CD4-positive, alpha-beta T cell (primary cell): ENCODE results near the gene PRSS12. TPM values are rescaled to one million over a fixed set of nuclear protein-coding genes. Genes with fewer than 3 reads are reported as not detected.

ENCODE experiments used
- ATAC-seq: fragments of 200-7000 bp; cut with Tn5 transposase; one replicate; pipeline ENCODE4 v1.10.0; 2022; ENCODE audit warnings: mild to moderate bottlenecking; ENCODE audit not compliant: poor library complexity
- CTCF ChIA-PET: fragments of 350-600 bp; sonication (Branson Sonifier 250); formaldehyde crosslinking; loops from one replicate; lab custom pipeline; 2021; ENCODE audit warnings: antibody characterized with exemption, inconsistent platforms; lab: Charles Lee
- POLR2A ChIA-PET: fragments of 350-600 bp; sonication (Branson Sonifier 250); formaldehyde crosslinking; loops from one replicate; lab custom pipeline; 2021; ENCODE audit warnings: antibody characterized with exemption, inconsistent platforms; lab: Charles Lee
- DNase-seq, 14 experiments: peaks; one replicate each; pipeline ENCODE4 v3.0.0-alpha.2; 2013 to 2020; ENCODE audit warnings: mixed read lengths in 2 of 14
- H3K27ac ChIP-seq, 2 donors: one replicate each; pipeline versions ENCODE4 v1.5.1 to v1.7.0; 2013; ENCODE audit warnings: low read length in 2 of 2, low read depth in 1 of 2, mild to moderate bottlenecking in 1 of 2
- H3K27me3 ChIP-seq, 2 experiments: 1 replicate in 1 of 2; 2 replicates in 1 of 2; pipeline versions ENCODE4 v1.6.1 to v1.7.0; 2013; ENCODE audit warnings: low read length in 2 of 2, control low read depth in 1 of 2, mild to moderate bottlenecking in 1 of 2, moderate library complexity in 1 of 2; ENCODE audit not compliant: insufficient read depth in 2 of 2, control insufficient read depth in 1 of 2
- H3K36me3 ChIP-seq: one replicate; pipeline ENCODE4 v1.6.1; 2013; ENCODE audit warnings: low read length, control low read depth; ENCODE audit not compliant: insufficient read depth
- H3K4me1 ChIP-seq: one replicate; pipeline ENCODE4 v1.6.1; 2013; ENCODE audit warnings: low read length, control low read depth; ENCODE audit not compliant: insufficient read depth
- H3K4me3 ChIP-seq: one replicate; pipeline ENCODE4 v1.5.1; 2013; ENCODE audit warnings: mild to moderate bottlenecking, low read length, moderate library complexity
- H3K9me3 ChIP-seq, 2 experiments: 1 replicate in 1 of 2; 2 replicates in 1 of 2; pipeline versions ENCODE4 v1.6.1 to v1.7.0; 2013; ENCODE audit warnings: low read length in 2 of 2, mild to moderate bottlenecking in 2 of 2, control low read depth in 1 of 2, moderate library complexity in 1 of 2; ENCODE audit not compliant: control insufficient read depth in 1 of 2, insufficient read depth in 1 of 2
- H3K27ac Mint-ChIP-seq: one replicate; pipeline ENCODE4 v1.8.0; 2020; ENCODE audit warnings: mixed read lengths
- H3K27me3 Mint-ChIP-seq: one replicate; pipeline ENCODE4 v1.8.0; 2021; ENCODE audit warnings: mixed read lengths
- H3K36me3 Mint-ChIP-seq: one replicate; pipeline ENCODE4 v1.8.0; 2021; ENCODE audit warnings: low read depth, mixed read lengths
- H3K4me1 Mint-ChIP-seq: one replicate; pipeline ENCODE4 v1.8.0; 2021; ENCODE audit warnings: low read depth, mixed read lengths
- H3K4me3 Mint-ChIP-seq: one replicate; pipeline ENCODE4 v1.8.0; 2020; ENCODE audit warnings: mild to moderate bottlenecking, mixed read lengths
- H3K9me3 Mint-ChIP-seq: one replicate; pipeline ENCODE4 v1.8.0; 2020; ENCODE audit warnings: mixed read lengths
- CTCF ChIP-seq: fragments of 200-600 bp; IDR thresholded peaks from one replicate; pipeline ENCODE4 v1.8.0; 2022; ENCODE audit warnings: antibody characterized with exemption, mild to moderate bottlenecking
- intact Hi-C, 2 experiments: fragments of 100-400 bp; cut with DNase I in 1 of 2; cut with micrococcal nuclease in 1 of 2; formaldehyde crosslinking; loops; one replicate each; pipeline versions ENCODE4 v1.15.1 to v1.9.0; 2023 to 2025; cut with DNase I, micrococcal nuclease
- total RNA-seq, 174 experiments: library from RNA in 2 of 174; stranded (reverse) in 2 of 174; gene quantifications; one replicate each; pipeline ENCODE4 v1.2.3 and lab custom pipeline; 2021 to 2026

PRSS12 gene
- total RNA-seq, 2 experiments from 2014 or later = not detected

DNA sequence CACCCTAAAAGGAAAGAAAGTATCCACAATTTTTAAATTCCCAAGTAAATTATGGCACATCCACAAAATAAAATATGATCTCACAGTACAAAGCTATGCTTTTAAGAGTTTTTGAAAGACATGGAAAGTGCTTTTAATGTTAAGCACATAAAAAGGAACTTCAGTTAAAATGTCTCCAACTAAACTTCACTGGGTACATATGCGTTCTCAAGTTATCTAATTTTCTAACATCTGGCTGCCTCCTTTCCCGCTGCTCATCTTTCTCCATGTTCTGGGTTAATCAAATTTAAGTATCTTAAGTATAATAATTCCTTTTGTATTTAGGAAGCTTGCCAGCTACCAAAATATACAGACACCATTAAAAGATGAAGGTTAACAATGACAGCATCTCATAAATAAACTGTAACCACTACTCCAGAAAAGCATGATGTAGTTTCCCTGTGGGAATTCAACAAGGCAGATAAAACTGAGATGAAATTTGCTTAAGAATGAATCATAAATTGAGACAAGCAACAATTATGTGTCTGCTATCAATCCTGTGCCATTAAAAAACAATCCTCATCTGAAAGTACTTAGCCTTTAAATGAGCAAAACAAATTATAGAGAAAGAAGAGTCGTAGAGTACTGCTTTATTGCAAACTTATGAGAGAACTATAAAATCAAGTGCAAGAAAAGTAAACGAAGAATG, 25.1 kb downstream of the PRSS12 start:
- no peaks in the 10 kb centered on the region for H3K9me3 ChIP-seq
- H3K27me3 ChIP-seq = peaks cover 0 to 6% of the 10 kb centered on the region in 2 experiments
- no peaks in the 10 kb centered on the region for H3K9me3 Mint-ChIP-seq
- ChIA-PET POLR2A (no interaction called here), CTCF (interaction anchor here (1.1 to 1.3 kb wide), 2 partner anchors 20 to 26 kb away, joined by 3 read pairs; no protein-coding TSS in a partner anchor)
- H3K36me3 ChIP-seq = no peaks in the 10 kb centered on the region
- no peaks in the 10 kb centered on the region for H3K27me3 Mint-ChIP-seq
- intact Hi-C loops = no loop called here
- H3K36me3 Mint-ChIP-seq = no peaks in the 10 kb centered on the region
- ATAC-seq = no peak
- TF ChIP-seq CTCF = no peak
- H3K4me3 ChIP-seq = no peak overlapping the region
- H3K4me3 Mint-ChIP-seq = no peak overlapping the region
- no peaks in the 10 kb centered on the region for H3K4me1 ChIP-seq
- no peak overlapping the region for H3K27ac ChIP-seq
- no peaks in the 10 kb centered on the region for H3K4me1 Mint-ChIP-seq
- DNase-seq = no peak
- no peak overlapping the region for H3K27ac Mint-ChIP-seq

- H3K9me3 Mint-ChIP-seq = no peaks in the 10 kb centered on the region
These were observed 26.2 kb downstream of the PRSS12 start for GRCh38 chr4:118326585-118326984.

GRCh38 chr4:118325431-118325830, 27.4 kb downstream of the PRSS12 start:
- peaks cover 8% of the 10 kb centered on the region for H3K27me3 Mint-ChIP-seq
- H3K4me1 ChIP-seq = no peaks in the 10 kb centered on the region
- no peaks in the 10 kb centered on the region for H3K4me1 Mint-ChIP-seq
- intact Hi-C loops = no loop called here
- no peaks in the 10 kb centered on the region for H3K36me3 Mint-ChIP-seq
- no peaks in the 10 kb centered on the region for H3K9me3 Mint-ChIP-seq
- H3K9me3 ChIP-seq = no peaks in the 10 kb centered on the region
- no peak overlapping the region for H3K27ac ChIP-seq
- DNase-seq (no peak), ATAC-seq (no peak)
- H3K4me3 ChIP-seq = no peak overlapping the region
- no peak overlapping the region for H3K27ac Mint-ChIP-seq
- ChIA-PET CTCF (no interaction called here), POLR2A (interaction anchor here (1.4 kb wide), 1 partner anchor 46 kb away, joined by 3 read pairs; no protein-coding TSS in a partner anchor)
- TF ChIP-seq CTCF = no peak
- peaks cover 2 to 3% of the 10 kb centered on the region in 2 experiments for H3K27me3 ChIP-seq
- H3K36me3 ChIP-seq = no peaks in the 10 kb centered on the region
- H3K4me3 Mint-ChIP-seq = no peak overlapping the region

More at GRCh38 chr4:118326585-118326984, 26.2 kb downstream of the PRSS12 start:
- ChIA-PET POLR2A (interaction anchor here (1.4 kb wide), 1 partner anchor 47 kb away, joined by 3 read pairs; no protein-coding TSS in a partner anchor), CTCF (interaction anchor here (1.1 to 1.3 kb wide), 2 partner anchors 19 to 24 kb away, joined by 3 read pairs; no protein-coding TSS in a partner anchor)
- Mint-ChIP-seq H3K36me3 (no peaks in the 10 kb centered on the region), H3K27me3 (no peaks in the 10 kb centered on the region), H3K27ac (no peak overlapping the region), H3K4me1 (no peaks in the 10 kb centered on the region), H3K4me3 (no peak overlapping the region)
- Histone ChIP-seq H3K27ac (no peak overlapping the region), H3K4me3 (no peak overlapping the region), H3K4me1 (no peaks in the 10 kb centered on the region), H3K27me3 (peaks cover 0 to 3% of the 10 kb centered on the region in 2 experiments), H3K9me3 (no peaks in the 10 kb centered on the region), H3K36me3 (no peaks in the 10 kb centered on the region)
- TF ChIP-seq CTCF = no peak
- intact Hi-C loops = no loop called here
- DNase-seq (no peak), ATAC-seq (no peak)
